ENCODE measurements around the gene NEK2.

NEK2 gene

DNA sequence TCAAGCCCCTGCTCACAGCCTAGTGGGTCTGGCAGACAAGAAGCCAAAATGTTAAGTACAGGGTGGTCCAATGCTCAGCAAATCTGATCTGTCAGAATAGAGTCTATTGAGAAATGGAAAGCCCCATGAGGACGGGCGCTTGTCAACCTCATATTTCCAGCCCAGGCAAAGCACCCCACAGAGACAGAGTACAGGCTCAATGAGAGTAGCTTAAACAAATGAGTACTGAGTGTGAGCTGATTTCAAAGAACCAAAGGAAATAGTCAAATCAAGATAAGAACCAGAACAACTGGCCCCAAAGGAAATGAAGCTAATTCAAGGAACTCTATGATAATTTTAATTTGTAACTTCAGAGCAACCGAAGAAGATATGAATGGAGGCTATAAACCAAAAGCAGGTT lies 51.9 kb downstream of the NEK2 start:
- Mint-ChIP-seq H3K36me3 (ENCODE audit: low read depth) (no peaks in the 10 kb centered on the region), H3K27ac (no peak overlapping the region), H3K27me3 (ENCODE audit: low read depth) (no peaks in the 10 kb centered on the region), H3K4me1 (ENCODE audit: low read depth) (peaks cover 14% of the 10 kb centered on the region), H3K9me3 (no peaks in the 10 kb centered on the region), H3K4me3 (no peak overlapping the region)

DNA sequence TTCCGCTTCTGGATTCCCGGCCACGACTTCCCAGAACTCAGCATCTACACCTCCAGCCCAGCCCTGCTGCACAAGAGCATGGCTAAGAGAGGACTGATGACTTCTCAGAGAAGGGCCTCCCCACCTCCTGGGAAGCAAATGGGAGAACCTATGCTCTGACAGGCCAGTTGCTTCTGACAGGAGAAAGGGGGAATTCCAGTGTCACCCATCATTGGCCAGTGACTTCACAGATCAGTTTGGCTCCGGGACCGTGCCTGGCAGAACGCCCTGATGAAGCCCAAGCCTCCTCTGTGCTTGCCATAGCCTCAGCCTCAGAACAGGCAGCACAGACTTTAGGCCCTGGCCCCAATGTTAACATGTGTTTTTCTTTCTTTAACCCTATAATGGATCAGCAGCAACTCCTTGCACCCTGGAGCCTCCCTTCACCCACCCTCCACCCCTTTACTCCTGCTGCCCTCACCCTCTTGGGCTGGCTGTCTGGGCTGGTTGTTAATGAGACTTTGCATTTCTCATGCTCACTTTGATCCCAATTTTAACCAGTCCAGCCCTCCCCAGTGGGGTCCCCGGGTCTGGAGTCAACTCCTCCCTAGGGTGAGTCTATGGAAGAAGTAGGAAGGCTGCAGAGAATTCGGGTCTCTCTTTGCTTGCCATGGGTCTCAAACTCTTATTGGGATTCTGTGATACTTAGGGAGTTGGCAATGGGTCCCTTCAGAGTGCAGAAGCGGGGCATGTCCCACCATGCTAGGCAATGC lies 53.8 kb downstream of the NEK2 start:
- Mint-ChIP-seq H3K4me1 (ENCODE audit: low read depth) (peaks cover 14% of the 10 kb centered on the region), H3K4me3 (no peak overlapping the region), H3K36me3 (ENCODE audit: low read depth) (no peaks in the 10 kb centered on the region), H3K9me3 (no peaks in the 10 kb centered on the region), H3K27me3 (ENCODE audit: low read depth) (no peaks in the 10 kb centered on the region), H3K27ac (no peak overlapping the region)

DNA sequence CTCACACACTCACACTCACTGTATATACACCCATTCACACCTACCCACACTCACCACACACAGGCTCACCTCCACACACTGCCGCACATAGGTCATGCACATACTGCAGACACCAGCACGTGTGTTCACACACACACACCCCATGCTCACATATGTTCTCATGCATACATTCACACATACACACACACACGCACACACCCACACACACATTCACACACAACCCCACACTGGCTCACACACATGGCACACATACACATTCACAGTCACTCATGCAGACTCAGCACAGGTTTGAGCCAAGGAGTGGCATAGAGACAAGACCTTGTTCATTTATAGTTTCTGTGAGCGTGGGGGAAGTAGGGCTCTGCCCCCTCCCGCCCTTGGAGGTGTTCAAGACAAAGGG lies 55.3 kb downstream of the NEK2 start:
- Mint-ChIP-seq H3K27me3 (ENCODE audit: low read depth) (no peaks in the 10 kb centered on the region), H3K36me3 (ENCODE audit: low read depth) (no peaks in the 10 kb centered on the region), H3K4me3 (no peak overlapping the region), H3K9me3 (no peaks in the 10 kb centered on the region), H3K4me1 (ENCODE audit: low read depth) (peaks cover 13% of the 10 kb centered on the region), H3K27ac (no peak overlapping the region)

DNA sequence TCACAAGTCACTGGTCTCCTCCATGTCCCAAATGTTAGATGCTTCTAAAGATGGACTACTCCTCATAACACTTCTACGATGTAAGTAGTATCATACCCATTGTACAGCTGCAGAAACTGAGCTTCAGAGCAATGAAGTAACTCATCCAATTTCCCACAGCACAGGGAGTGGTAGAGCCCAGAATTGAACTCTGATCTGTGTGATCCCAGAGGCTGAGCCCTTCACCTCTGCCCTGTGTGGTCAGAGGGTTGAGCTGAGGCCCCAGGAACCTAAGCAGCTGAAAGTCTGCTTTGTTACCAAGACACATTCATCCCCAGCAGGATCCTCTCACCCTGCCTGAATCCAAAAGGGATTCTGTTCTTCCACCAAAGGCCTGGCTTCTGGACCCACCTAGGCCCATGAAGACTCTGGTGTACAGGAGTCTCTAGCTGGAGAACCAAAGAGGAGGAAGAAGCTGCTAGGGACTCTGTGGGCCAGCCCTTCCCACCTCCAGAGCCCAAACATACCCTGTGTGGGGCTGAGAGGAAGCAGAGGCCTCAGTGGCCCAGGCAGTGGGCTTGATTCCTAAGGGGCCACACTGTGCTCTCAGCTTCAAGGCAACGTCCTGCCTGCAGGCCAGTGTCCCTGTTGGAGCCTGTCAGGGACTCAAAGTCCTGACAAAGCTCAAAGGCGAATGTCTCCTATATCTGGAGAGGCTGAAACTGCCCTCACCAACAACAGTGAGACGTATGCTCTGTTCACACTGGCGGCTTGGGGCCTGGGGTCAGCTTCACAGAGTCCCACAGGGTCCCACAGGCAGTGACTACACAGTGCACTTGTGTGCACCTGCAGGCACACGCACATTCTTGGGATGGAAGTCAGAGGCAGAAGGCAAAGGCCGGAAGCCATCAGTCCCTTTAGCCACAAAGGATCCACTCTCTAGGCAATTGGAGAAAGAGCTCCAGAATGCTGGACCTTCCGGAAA lies 56.1 kb downstream of the NEK2 start:
- Mint-ChIP-seq H3K36me3 (ENCODE audit: low read depth) (no peaks in the 10 kb centered on the region), H3K4me1 (ENCODE audit: low read depth) (peaks cover 11% of the 10 kb centered on the region), H3K9me3 (no peaks in the 10 kb centered on the region), H3K27ac (no peak overlapping the region), H3K27me3 (ENCODE audit: low read depth) (no peaks in the 10 kb centered on the region), H3K4me3 (no peak overlapping the region)

DNA sequence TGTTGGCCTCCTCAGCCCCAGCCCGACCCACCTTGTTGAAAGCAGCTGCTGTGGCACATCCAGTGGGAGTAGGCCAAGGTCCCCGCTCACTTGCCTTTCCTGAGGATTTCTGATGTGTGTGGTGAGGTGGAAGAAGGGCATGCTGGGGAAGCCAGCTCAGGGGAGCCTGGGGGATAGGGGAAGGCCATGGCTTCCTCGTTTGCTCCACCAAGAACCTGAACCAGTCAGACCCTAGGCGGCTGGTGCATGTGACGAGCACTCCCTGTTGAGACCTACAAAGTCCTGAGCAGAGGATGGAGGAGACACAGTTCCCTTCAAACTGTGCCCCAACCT lies 58.5 kb downstream of the NEK2 start:
- Mint-ChIP-seq H3K4me1 (ENCODE audit: low read depth) (peaks cover 2% of the 10 kb centered on the region), H3K27ac (no peak overlapping the region), H3K36me3 (ENCODE audit: low read depth) (no peaks in the 10 kb centered on the region), H3K4me3 (no peak overlapping the region), H3K9me3 (no peaks in the 10 kb centered on the region), H3K27me3 (ENCODE audit: low read depth) (no peaks in the 10 kb centered on the region)

DNA sequence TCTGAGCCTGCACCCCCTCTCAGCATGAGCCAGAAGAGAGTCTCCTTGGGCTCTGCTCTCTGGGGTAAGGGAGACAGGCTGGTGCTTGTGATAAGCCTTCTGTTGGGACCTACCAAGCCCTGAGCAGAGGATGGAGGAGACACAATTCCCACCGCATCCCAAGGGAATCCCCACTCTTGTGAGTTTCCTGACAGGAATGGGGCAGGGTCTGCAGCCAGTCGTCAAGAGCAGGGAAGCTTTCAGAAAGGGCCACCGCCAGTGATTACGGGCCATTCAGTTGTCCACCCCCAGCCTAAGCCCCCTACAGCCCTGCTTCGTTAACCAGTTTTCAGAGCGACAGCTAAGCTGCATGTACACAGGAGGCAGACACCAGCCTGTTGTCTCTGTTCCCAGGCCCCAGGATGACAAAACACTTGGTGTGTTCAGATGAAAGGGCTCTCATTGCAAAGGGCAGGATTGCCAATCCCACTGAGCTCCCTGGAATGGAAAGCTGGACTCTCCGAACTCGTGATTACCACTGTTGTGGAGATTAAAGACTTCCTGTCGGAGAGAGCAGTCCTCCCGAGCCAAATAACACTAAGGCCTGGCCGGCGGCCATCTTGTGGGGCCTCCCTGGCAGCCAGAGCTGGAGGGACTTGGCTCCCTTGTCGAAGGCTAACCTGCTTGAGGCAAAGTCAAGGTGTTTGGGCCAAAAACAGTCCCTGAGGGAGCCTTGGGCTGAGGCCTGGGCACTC lies 59.0 kb downstream of the NEK2 start:
- Mint-ChIP-seq H3K4me1 (ENCODE audit: low read depth) (peaks cover 2% of the 10 kb centered on the region), H3K27me3 (ENCODE audit: low read depth) (no peaks in the 10 kb centered on the region), H3K27ac (no peak overlapping the region), H3K4me3 (no peak overlapping the region), H3K36me3 (ENCODE audit: low read depth) (no peaks in the 10 kb centered on the region), H3K9me3 (no peaks in the 10 kb centered on the region)

DNA sequence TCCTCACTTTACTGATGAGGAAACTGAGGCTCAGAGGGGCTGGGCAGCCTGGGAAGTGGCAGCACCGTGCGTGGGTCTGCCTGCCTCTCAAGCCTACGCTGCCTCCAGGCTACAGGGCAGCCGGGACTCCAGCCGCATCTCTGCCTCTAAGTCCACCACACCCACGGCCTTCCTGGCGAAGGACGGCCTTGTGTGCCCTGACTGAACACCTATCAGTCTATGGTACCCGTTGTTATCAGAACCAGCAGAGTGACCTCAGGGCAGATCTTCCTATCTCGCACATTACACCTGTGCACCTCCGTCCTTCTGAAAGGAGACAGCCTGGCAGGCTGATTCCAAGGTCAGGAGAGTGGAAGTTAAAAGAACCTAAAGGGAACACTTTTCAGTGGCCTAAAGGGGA lies 60.8 kb downstream of the NEK2 start:
- H3K4me1 Mint-ChIP-seq (ENCODE audit: low read depth) = peaks cover 2% of the 10 kb centered on the region
- no peaks in the 10 kb centered on the region for H3K27me3 Mint-ChIP-seq (ENCODE audit: low read depth)
- H3K27ac Mint-ChIP-seq = no peak overlapping the region
- H3K9me3 Mint-ChIP-seq = no peaks in the 10 kb centered on the region
- H3K36me3 Mint-ChIP-seq (ENCODE audit: low read depth) = no peaks in the 10 kb centered on the region
- H3K4me3 Mint-ChIP-seq = no peak overlapping the region

DNA sequence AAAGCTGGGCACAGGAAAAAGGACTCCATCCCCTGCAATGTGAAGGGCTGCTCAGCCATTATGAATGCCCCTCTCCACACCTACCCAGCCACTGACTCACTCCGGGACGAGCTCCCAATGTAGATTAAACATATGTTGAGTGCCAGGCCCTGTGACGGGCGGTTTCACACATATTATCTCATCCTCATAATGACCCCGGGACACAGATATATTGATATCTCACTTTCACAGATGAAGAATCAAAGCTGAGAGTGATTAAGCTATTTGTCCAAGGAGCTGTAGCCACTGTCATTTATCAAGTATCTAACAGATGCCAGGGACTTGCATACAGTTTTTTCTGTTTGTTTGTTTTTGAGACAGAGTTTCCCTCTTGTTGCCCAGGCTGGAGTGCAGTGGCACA lies 61.5 kb downstream of the NEK2 start:
- H3K36me3 Mint-ChIP-seq (ENCODE audit: low read depth) = no peaks in the 10 kb centered on the region
- H3K27me3 Mint-ChIP-seq (ENCODE audit: low read depth) = no peaks in the 10 kb centered on the region
- no peak overlapping the region for H3K27ac Mint-ChIP-seq
- H3K4me3 Mint-ChIP-seq = no peak overlapping the region
- no peaks in the 10 kb centered on the region for H3K9me3 Mint-ChIP-seq
- H3K4me1 Mint-ChIP-seq (ENCODE audit: low read depth) = peaks cover 2% of the 10 kb centered on the region

DNA sequence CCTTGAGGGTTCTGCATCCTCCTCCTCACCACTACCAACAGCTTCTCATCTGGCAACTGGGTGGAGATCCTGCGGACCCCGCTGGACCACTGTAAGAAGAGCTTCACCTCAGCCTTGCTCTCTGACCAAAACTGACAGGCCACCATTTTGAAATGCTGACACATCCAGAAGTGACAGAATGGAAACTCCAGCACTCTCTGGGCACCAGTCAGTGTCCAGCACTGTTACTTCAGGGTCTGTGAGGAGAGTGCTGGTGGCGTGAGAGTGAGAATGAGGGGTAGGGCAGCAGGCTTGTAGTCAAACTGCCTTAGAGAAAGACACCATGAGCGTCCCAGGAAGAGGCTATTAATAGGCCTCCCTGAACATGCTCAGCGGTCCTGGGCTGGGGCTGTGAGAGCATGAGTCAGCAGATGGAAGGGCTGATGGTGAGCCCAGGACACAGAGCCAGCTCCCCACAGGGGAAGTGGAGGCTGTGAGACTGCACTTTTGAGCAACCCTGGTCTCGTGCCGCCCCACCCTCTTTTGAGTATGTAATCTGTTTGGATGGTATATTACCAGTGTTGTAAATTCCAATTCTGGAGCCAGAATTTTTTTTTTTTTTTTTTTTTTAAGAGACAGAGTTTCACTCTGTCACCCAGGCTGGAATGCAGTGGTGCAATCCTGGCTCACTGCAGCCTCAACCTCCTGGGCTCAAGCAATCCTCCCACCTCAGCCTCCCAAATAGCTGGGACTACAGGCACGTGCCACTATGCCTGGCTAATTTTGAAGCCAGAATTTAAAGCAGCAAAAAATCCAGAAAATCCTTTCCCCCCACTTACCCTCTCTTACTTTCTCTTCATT lies 62.1 kb downstream of the NEK2 start:
- Mint-ChIP-seq H3K27me3 (ENCODE audit: low read depth) (no peaks in the 10 kb centered on the region), H3K4me3 (no peak overlapping the region), H3K36me3 (ENCODE audit: low read depth) (no peaks in the 10 kb centered on the region), H3K4me1 (ENCODE audit: low read depth) (peaks cover 2% of the 10 kb centered on the region), H3K27ac (no peak overlapping the region), H3K9me3 (no peaks in the 10 kb centered on the region)

DNA sequence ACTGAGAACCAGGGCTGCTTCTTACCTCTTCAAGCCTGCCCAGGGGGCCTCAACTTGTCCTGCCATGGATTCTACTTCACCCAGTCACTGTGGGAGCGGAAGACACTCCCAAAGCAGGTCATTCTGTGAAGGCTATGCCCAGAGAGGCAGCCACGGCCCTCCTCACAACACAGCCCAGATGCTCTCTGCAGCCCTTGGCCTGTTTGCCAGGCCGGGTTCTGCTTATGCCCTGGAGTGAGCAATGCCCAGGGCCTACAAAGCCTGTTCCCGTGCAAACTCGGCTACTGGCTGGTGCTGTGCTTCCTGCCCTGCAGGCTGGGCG lies 62.7 kb downstream of the NEK2 start:
- Mint-ChIP-seq H3K4me3 (no peak overlapping the region), H3K9me3 (no peaks in the 10 kb centered on the region), H3K27me3 (ENCODE audit: low read depth) (no peaks in the 10 kb centered on the region), H3K4me1 (ENCODE audit: low read depth) (peaks cover 4% of the 10 kb centered on the region), H3K36me3 (ENCODE audit: low read depth) (no peaks in the 10 kb centered on the region), H3K27ac (no peak overlapping the region)
